GM19035 (cell line): ENCODE data around the gene SOX2.
"Not testable (repeated sequence)": the region's sequence is repeated elsewhere in the genome, so short reads cannot be mapped to it uniquely, and the experiment has no call there.

Experiments
- ATAC-seq: cut with Tn5 transposase; IDR thresholded peaks from one replicate; pipeline ENCODE4 v1.9.1; 2021; ENCODE audit not compliant: unreplicated experiment

Gene SOX2

DNA sequence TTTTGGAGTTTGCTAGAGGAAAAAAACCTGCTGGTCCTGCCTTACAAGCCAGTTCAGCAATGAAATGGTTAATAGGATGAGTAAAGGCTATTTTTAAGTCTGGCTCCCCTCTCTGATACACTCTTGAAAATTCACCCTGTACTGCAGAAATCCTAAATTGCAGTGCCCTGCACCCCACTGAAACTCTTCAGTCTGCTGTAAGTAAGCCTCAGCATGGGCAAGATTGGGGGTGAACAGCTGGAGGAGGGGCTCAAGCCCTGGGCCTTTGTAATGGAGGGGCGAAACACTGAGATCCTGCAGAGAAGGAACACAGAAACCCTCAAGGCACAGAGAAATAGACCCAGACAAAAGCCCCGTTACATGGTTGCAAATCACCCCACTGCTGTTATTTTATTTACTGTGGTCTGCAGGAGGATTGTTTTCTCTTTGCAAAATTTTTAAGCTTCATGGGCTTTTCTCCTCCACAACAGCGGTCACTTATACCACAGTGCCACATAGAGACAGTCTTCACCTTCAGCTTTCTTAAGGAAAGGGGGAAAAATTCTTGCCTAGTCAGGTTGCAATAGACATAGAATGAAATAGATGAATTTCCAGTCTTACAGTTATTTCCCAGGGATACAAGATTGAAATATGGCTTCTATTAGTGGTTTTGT, 45.0 kb downstream of the SOX2 start:
- ATAC-seq, result no peak

DNA sequence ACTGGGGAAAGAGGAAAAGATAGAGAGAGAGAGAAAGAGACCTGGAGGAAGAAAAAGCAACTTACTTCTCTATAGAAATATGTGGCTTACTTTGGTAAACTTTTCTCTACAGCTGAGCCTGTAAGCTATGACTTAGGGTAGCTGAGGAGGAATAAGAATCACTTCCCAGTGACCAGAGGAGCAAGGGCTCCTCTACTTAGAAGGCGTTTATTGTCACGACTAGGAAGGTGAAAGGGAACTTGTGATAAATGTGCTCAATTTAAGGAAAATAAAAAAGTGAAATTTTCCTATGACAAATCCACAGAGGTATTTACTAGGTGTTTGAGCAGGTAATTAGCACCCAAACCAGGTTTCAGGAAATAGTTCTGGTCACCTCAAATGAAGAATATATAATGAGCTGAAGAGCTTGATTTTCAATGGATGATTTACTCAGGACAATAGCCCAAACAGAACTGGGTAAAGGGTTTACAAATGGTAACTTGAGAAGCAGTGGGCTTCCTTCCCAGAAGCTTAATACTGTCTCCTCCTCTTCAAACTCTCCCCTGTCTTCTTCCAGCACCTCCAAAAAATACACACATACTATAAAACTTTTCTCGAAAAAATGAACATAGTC, 46.1 kb downstream of the SOX2 start:
- no peak for ATAC-seq

DNA sequence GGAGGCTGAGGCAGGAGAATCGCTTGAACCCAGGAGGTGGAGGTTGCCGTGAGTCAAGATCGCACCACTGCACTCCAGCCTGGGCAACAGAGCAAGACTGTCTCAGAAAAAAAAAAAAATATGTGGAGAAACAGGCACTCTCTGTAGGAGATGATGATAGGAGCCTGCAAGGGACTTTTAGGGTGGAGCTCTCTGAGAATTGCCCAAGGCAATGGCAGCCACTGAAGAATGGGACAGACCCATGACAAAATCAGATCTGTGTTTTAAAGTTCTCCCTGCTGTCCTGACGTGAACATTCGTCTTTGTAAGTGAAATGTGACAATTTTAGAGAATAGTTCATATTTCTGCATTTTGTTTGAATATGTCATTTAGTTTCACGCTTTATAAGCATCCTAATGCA, 50.2 kb downstream of the SOX2 start:
- no peak for ATAC-seq

DNA sequence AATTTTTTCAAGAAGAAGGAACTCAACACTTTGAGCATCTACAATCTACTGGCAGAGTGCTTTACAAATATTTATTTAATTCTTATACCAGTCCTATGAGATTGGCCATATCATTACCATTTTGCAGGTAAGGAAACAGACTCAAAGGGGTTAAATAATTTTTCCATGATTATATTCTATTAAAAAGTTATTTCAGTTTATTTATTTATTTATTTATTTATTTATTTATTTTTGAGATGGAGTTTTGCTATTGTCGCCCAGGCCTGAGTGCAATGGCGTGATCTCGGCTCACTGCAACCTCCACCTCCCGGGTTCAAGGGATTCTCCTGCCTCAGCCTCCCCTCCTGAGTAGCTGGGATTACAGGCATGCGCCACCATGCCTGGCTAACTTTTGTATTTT, 52.3 kb downstream of the SOX2 start:
- not testable (repeated sequence) for ATAC-seq
